Activated CD8-positive, alpha-beta T cell treated with anti-CD3 and anti-CD28 coated beads, Interleukin-2, amount 10 ng/mL, durations not matched to agents 7 days and 5 days (primary cell): Measurements from ENCODE around the gene APOL4. TPM values are rescaled to one million over a fixed set of nuclear protein-coding genes. Genes with fewer than 3 reads are reported as not detected.
A peak's percentile ranks its signal among the peaks of the same experiment; 100 is the strongest.
"Not testable (repeated sequence)": the region's sequence is repeated elsewhere in the genome, so short reads cannot be mapped to it uniquely, and the experiment has no call there.

Source experiments
- ATAC-seq: fragments of 150-1000 bp; cut with Tn5 transposase; one replicate; pipeline ENCODE4 v1.10.0; 2021; ENCODE audit warnings: moderate library complexity
- CTCF ChIA-PET: fragments of 350-600 bp; sonication (Branson Sonifier 250); formaldehyde crosslinking; loops from one replicate; lab custom pipeline; 2021; ENCODE audit warnings: antibody characterized with exemption; lab: Charles Lee
- POLR2A ChIA-PET: fragments of 350-600 bp; sonication (Branson Sonifier 250); formaldehyde crosslinking; loops from one replicate; lab custom pipeline; 2021; ENCODE audit warnings: antibody characterized with exemption; lab: Charles Lee
- DNase-seq: peaks from one replicate; pipeline ENCODE4 v3.0.0-alpha.2; 2020
- H3K27ac Mint-ChIP-seq: one replicate; pipeline ENCODE4 v1.8.0; 2021; ENCODE audit warnings: mild to moderate bottlenecking, mixed read lengths
- H3K27me3 Mint-ChIP-seq: one replicate; pipeline ENCODE4 v1.8.0; 2021; ENCODE audit warnings: low read depth, mixed read lengths
- H3K36me3 Mint-ChIP-seq: one replicate; pipeline ENCODE4 v1.8.0; 2021; ENCODE audit warnings: low read depth, mixed read lengths
- H3K4me1 Mint-ChIP-seq: one replicate; pipeline ENCODE4 v1.8.0; 2021; ENCODE audit warnings: low read depth, mixed read lengths
- H3K4me3 Mint-ChIP-seq: one replicate; pipeline ENCODE4 v1.8.0; 2021; ENCODE audit warnings: mild to moderate bottlenecking, mixed read lengths
- H3K9me3 Mint-ChIP-seq: one replicate; pipeline ENCODE4 v1.8.0; 2022; ENCODE audit warnings: mixed read lengths; ENCODE audit not compliant: insufficient read depth
- total RNA-seq, 2 experiments: library from RNA; stranded (reverse); gene quantifications; one replicate each; pipeline ENCODE4 v1.2.3, GENCODE V29; 2021

Gene APOL4
- total RNA-seq, 2 experiments from 2014 or later = 6.9 to 8.5 TPM

GRCh38 chr22:36238373-36239149 is 37.0 kb upstream of the APOL4 start:
- ChIA-PET CTCF (interaction anchor here (0.7 to 6.1 kb wide), 35 partner anchors 9 to 248 kb away, joined by 3 to 90 read pairs (median 6); partner anchors contain the start of genes APOL1 and APOL3), POLR2A (interaction anchor here (0.6 to 1.7 kb wide), 11 partner anchors 14 to 590 kb away, joined by 3 to 6 read pairs (median 3); partner anchors contain the start of genes APOL1, APOL3 and APOL6)
- peaks cover 48% of the 10 kb centered on the region for H3K36me3 Mint-ChIP-seq
- H3K4me1 Mint-ChIP-seq = peaks cover 50% of the 10 kb centered on the region
- ATAC-seq (no peak), DNase-seq (no peak)
- peak overlapping the region; percentile 92 for H3K27ac Mint-ChIP-seq
- H3K27me3 Mint-ChIP-seq = peaks cover 2% of the 10 kb centered on the region
- peak overlapping the region; percentile 89 for H3K4me3 Mint-ChIP-seq
- peaks cover 22% of the 10 kb centered on the region for H3K9me3 Mint-ChIP-seq

- ChIA-PET CTCF (interaction anchor here (0.9 to 6.1 kb wide), 19 partner anchors 10 to 249 kb away, joined by 3 to 90 read pairs (median 6); partner anchors contain the start of gene APOL1), POLR2A (interaction anchor here (1.0 kb wide), 1 partner anchor 74 kb away, joined by 3 read pairs; no protein-coding TSS in a partner anchor)
- Mint-ChIP-seq H3K9me3 (peaks cover 15% of the 10 kb centered on the region), H3K27me3 (peaks cover under 1% of the 10 kb centered on the region), H3K4me3 (peak overlapping the region; percentile 89), H3K36me3 (peaks cover 56% of the 10 kb centered on the region), H3K4me1 (peaks cover 58% of the 10 kb centered on the region), H3K27ac (peak overlapping the region; percentile 92)
- peak; percentile 18 for ATAC-seq
- DNase-seq = peak; percentile 36
Observed at GRCh38 chr22:36237462-36238372, 36.1 kb upstream of the APOL4 start.

GRCh38 chr22:36236388-36237319 is 35.0 kb upstream of the APOL4 start:
- H3K9me3 Mint-ChIP-seq = peaks cover 10% of the 10 kb centered on the region
- ChIA-PET CTCF (interaction anchor here (0.9 to 6.1 kb wide), 10 partner anchors 8 to 250 kb away, joined by 3 to 90 read pairs (median 4); partner anchors contain the start of gene APOL1), POLR2A (interaction anchor here (0.9 kb wide), 1 partner anchor 76 kb away, joined by 3 read pairs; the partner anchor contains the start of gene APOL3)
- H3K36me3 Mint-ChIP-seq = peaks cover 65% of the 10 kb centered on the region
- peak overlapping the region; percentile 89 for H3K4me3 Mint-ChIP-seq
- H3K27me3 Mint-ChIP-seq = no peaks in the 10 kb centered on the region
- peak overlapping the region; percentile 92 for H3K27ac Mint-ChIP-seq
- DNase-seq = no peak
- ATAC-seq = no peak
- H3K4me1 Mint-ChIP-seq = peaks cover 63% of the 10 kb centered on the region

GRCh38 chr22:36235585-36235984 is 34.0 kb upstream of the APOL4 start:
- CTCF ChIA-PET = interaction anchor here (1.1 to 6.1 kb wide), 4 partner anchors 14 to 42 kb away, joined by 3 to 90 read pairs (median 3); partner anchors contain the start of gene APOL1
- Mint-ChIP-seq H3K4me3 (peak overlapping the region; percentile 12), H3K9me3 (peaks cover 10% of the 10 kb centered on the region), H3K4me1 (peaks cover 63% of the 10 kb centered on the region), H3K27me3 (no peaks in the 10 kb centered on the region), H3K36me3 (peaks cover 75% of the 10 kb centered on the region), H3K27ac (no peak overlapping the region)
- ATAC-seq = no peak
- DNase-seq = no peak
- POLR2A ChIA-PET = interaction anchor here (0.9 kb wide), 1 partner anchor 75 kb away, joined by 3 read pairs; the partner anchor contains the start of gene APOL3

GRCh38 chr22:36234919-36235318 is 33.3 kb upstream of the APOL4 start:
- Mint-ChIP-seq H3K9me3 (peaks cover 10% of the 10 kb centered on the region), H3K4me1 (peaks cover 61% of the 10 kb centered on the region), H3K27ac (peak overlapping the region; percentile 73), H3K4me3 (peak overlapping the region; percentile 36), H3K36me3 (peaks cover 81% of the 10 kb centered on the region), H3K27me3 (no peaks in the 10 kb centered on the region)
- CTCF ChIA-PET = interaction anchor here (1.1 kb wide), 1 partner anchor 14 kb away, joined by 3 read pairs; no protein-coding TSS in a partner anchor
- ATAC-seq (no peak), DNase-seq (no peak)
- POLR2A ChIA-PET = no interaction called here

- ATAC-seq (no peak), DNase-seq (no peak)
- CTCF ChIA-PET = no interaction called here
- POLR2A ChIA-PET = no interaction called here
- Mint-ChIP-seq H3K27ac (peak overlapping the region; percentile 17), H3K9me3 (peaks cover 10% of the 10 kb centered on the region), H3K4me3 (no peak overlapping the region), H3K27me3 (no peaks in the 10 kb centered on the region), H3K4me1 (peaks cover 59% of the 10 kb centered on the region), H3K36me3 (peaks cover 85% of the 10 kb centered on the region)
Observed at GRCh38 chr22:36234213-36234612, 32.6 kb upstream of the APOL4 start.

- H3K9me3 Mint-ChIP-seq = peaks cover 10% of the 10 kb centered on the region
- H3K27me3 Mint-ChIP-seq = no peaks in the 10 kb centered on the region
- H3K36me3 Mint-ChIP-seq = peaks cover 87% of the 10 kb centered on the region
- POLR2A ChIA-PET = no interaction called here
- no peak overlapping the region for H3K4me3 Mint-ChIP-seq
- ATAC-seq (no peak), DNase-seq (no peak)
- H3K4me1 Mint-ChIP-seq = peaks cover 59% of the 10 kb centered on the region
- peak overlapping the region; percentile 17 for H3K27ac Mint-ChIP-seq
- CTCF ChIA-PET = no interaction called here
Observed at GRCh38 chr22:36233796-36234195, 32.2 kb upstream of the APOL4 start.

GRCh38 chr22:36232715-36233401 is 31.2 kb upstream of the APOL4 start:
- ChIA-PET POLR2A (no interaction called here), CTCF (interaction anchor here (1.1 kb wide), 1 partner anchor 12 kb away, joined by 3 read pairs; no protein-coding TSS in a partner anchor)
- ATAC-seq = no peak
- Mint-ChIP-seq H3K27ac (peak overlapping the region; percentile 17), H3K27me3 (no peaks in the 10 kb centered on the region), H3K4me1 (peaks cover 61% of the 10 kb centered on the region), H3K4me3 (no peak overlapping the region), H3K9me3 (peaks cover 10% of the 10 kb centered on the region), H3K36me3 (peaks cover 90% of the 10 kb centered on the region)
- DNase-seq = no peak

- H3K4me3 Mint-ChIP-seq, DNase-seq, H3K27me3 Mint-ChIP-seq, H3K9me3 Mint-ChIP-seq, H3K27ac Mint-ChIP-seq, CTCF ChIA-PET, POLR2A ChIA-PET, ATAC-seq: not testable (repeated sequence)
- Mint-ChIP-seq H3K36me3 (peaks cover 88% of the 10 kb centered on the region), H3K4me1 (peaks cover 50% of the 10 kb centered on the region)
Observed at GRCh38 chr22:36231051-36231450, 29.4 kb upstream of the APOL4 start.

GRCh38 chr22:36229649-36230048 is 28.0 kb upstream of the APOL4 start:
- CTCF ChIA-PET = interaction anchor here (1.2 kb wide), 1 partner anchor 10 kb away, joined by 3 read pairs; the partner anchor contains the start of gene APOL2
- Mint-ChIP-seq H3K27ac (peak overlapping the region; percentile 50), H3K4me1 (peaks cover 36% of the 10 kb centered on the region)

More at GRCh38 chr22:36229649-36230048, 28.0 kb upstream of the APOL4 start:
- DNase-seq, H3K4me3 Mint-ChIP-seq, H3K27me3 Mint-ChIP-seq, H3K9me3 Mint-ChIP-seq, ATAC-seq, POLR2A ChIA-PET: not testable (repeated sequence)
- H3K36me3 Mint-ChIP-seq = peaks cover 75% of the 10 kb centered on the region
